Activated naive CD4-positive, alpha-beta T cell treated with anti-CD3 and anti-CD28 coated beads, Interleukin-2, amount 50 U/mL, for 24 hours (primary cell): ENCODE results near the gene GARIN1A.
"Not testable (repeated sequence)": the region's sequence is repeated elsewhere in the genome, so short reads cannot be mapped to it uniquely, and the experiment has no call there.

ENCODE experiments used
- H3K27ac Mint-ChIP-seq: one replicate; pipeline ENCODE4 v1.8.0; 2021; ENCODE audit warnings: mild to moderate bottlenecking, mixed read lengths
- H3K27me3 Mint-ChIP-seq: one replicate; pipeline ENCODE4 v1.8.0; 2021; ENCODE audit warnings: mixed read lengths
- H3K36me3 Mint-ChIP-seq: one replicate; pipeline ENCODE4 v1.8.0; 2021; ENCODE audit warnings: mixed read lengths
- H3K4me1 Mint-ChIP-seq: one replicate; pipeline ENCODE4 v1.8.0; 2021; ENCODE audit warnings: mixed read lengths
- H3K4me3 Mint-ChIP-seq: one replicate; pipeline ENCODE4 v1.8.0; 2021; ENCODE audit warnings: mild to moderate bottlenecking, mixed read lengths
- H3K9me3 Mint-ChIP-seq: one replicate; pipeline ENCODE4 v1.8.0; 2021; ENCODE audit warnings: mixed read lengths

The GARIN1A gene

DNA sequence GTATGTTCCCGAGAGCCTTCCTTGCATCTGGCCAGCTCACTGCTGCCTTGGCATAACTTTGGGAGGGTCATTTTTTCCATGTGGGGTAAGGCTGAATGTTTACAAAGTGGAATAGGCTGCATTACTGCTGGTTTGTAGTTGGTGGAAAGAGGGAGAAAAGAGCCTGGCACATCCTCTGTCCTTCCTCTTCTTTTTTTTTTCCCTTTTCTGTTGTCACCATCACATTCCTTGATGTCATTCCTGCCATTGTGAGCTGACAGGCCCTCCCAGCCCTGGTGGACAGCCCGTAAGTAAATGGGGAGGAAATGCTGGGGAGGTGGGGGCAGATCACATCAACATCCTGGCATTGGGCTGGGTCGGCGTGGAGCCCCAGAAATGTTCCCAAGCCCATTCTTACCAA is at the start of gene GARIN1A:
TSS of gene GARIN1A (plus strand) at position 301 of the 400 bp plus-strand sequence. CDS start 106 bp downstream, outside the sequence.
- Mint-ChIP-seq H3K4me1 (peaks cover 11% of the 10 kb centered on the region), H3K27me3 (peaks cover 2% of the 10 kb centered on the region), H3K4me3 (no peak within 1 kb of the TSS), H3K9me3 (no peaks in the 10 kb centered on the region), H3K27ac (no peak within 1 kb of the TSS), H3K36me3 (no peaks in the 10 kb centered on the region)

DNA sequence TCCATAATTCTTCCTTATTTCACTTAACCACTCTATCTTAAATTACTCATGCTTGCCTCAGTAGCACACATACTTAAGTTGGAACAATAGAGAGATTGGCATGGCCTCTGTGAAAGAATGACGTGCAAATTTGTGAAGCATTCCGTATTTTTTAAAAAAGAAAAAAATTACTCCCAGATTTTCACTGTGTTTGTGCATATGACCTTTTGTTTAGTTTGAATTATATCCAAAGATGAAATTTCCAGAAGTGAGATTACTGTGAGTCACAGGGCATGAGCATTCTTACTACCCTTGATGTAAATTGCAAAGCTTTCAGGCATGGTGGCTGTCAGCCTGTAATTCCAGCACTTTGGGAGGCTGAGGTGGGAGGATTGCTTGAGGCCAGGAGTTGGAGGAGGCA is 45.0 kb upstream of the GARIN1A start:
- H3K36me3 Mint-ChIP-seq, H3K27ac Mint-ChIP-seq, H3K4me1 Mint-ChIP-seq: not testable (repeated sequence)

DNA sequence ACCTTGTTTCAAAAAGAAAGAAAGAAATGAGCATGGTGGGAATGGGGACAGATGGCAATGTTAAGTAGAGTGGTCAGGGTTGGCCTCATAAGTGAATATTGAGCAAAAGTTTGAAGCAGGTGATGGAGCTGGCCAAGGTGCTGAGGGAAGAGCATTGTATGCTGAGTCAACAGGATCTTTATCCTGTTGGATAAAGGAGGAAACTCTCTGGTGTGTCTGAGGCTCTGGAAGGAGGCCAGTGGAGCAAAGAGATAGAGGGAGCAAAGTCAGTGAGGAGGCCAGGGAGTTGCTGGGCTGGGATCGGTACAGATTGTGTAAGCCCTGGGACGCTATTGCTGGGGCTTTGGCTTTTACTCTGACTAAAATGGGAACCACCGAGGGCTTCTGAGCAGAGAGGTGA is 38.2 kb upstream of the GARIN1A start:
- not testable (repeated sequence) for H3K4me3 Mint-ChIP-seq, H3K27me3 Mint-ChIP-seq, H3K4me1 Mint-ChIP-seq, H3K36me3 Mint-ChIP-seq, H3K9me3 Mint-ChIP-seq
- peak overlapping the region; percentile 53 for H3K27ac Mint-ChIP-seq

More for the DNA sequence above, 45.0 kb upstream of the GARIN1A start:
- not testable (repeated sequence) for H3K9me3 Mint-ChIP-seq, H3K4me3 Mint-ChIP-seq, H3K27me3 Mint-ChIP-seq

DNA sequence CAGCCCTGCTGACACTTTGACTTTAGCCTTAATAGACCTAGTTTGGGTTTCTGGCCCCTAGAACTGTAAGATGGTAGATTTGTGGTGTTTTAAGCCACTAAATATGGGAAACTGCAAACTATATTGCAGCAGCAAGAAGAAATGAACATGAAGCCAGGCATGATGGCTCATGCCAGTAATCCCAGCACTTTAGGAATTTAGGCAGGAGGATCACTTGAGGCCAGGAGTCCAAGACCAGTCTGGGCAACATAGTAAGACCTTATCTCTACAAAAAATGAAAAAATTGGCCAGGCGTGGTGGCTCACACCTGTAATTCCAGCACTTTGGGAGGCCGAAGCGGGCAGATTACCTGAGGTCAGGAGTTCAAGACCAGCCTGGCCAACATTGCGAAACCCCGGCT is 26.9 kb upstream of the GARIN1A start:
- not testable (repeated sequence) for H3K9me3 Mint-ChIP-seq

DNA sequence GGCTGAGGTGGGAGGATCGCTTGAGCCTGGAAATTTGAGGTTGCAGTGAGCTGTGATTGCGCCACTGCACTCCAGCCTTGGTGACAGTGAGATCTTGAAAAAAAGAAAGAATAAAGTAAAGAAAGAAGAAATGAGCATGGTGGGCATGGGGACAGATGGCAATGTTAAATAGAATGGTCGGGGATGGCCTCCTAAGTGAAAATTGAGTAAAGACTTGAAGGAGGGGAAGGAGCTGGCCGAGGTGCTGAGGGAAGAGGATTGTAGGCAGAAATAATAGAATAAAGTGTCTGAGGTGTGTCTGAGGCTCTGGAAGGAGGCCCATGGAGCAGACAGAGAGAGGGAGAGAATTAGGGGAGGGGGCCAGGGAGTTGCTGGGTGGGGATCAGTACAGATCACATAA is 26.2 kb upstream of the GARIN1A start:
- H3K9me3 Mint-ChIP-seq, H3K36me3 Mint-ChIP-seq, H3K27me3 Mint-ChIP-seq, H3K4me3 Mint-ChIP-seq, H3K27ac Mint-ChIP-seq, H3K4me1 Mint-ChIP-seq: not testable (repeated sequence)

More for the DNA sequence above, 26.9 kb upstream of the GARIN1A start:
- not testable (repeated sequence) for H3K36me3 Mint-ChIP-seq, H3K4me1 Mint-ChIP-seq, H3K4me3 Mint-ChIP-seq, H3K27me3 Mint-ChIP-seq, H3K27ac Mint-ChIP-seq

DNA sequence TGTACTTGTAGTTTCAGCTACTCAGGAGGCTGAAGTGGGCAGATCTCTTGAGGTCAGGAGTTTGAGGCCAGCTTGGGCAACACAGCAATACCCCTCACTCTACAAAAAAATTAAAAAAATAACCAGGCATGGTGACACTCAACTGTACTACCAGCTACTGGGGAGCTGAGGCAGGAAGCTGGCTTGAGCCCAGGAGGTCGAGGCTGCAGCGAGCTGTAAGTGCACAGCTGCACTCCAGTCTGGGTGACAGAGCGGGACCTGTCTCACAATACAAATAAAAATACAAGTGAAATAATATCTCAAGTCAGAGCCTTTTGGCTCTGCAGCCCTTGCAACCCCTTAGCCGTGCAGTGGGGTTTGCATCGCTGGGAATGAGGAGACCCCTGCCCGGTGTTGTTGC is 25.2 kb upstream of the GARIN1A start:
- not testable (repeated sequence) for H3K4me1 Mint-ChIP-seq, H3K36me3 Mint-ChIP-seq, H3K27me3 Mint-ChIP-seq, H3K9me3 Mint-ChIP-seq, H3K4me3 Mint-ChIP-seq, H3K27ac Mint-ChIP-seq

DNA sequence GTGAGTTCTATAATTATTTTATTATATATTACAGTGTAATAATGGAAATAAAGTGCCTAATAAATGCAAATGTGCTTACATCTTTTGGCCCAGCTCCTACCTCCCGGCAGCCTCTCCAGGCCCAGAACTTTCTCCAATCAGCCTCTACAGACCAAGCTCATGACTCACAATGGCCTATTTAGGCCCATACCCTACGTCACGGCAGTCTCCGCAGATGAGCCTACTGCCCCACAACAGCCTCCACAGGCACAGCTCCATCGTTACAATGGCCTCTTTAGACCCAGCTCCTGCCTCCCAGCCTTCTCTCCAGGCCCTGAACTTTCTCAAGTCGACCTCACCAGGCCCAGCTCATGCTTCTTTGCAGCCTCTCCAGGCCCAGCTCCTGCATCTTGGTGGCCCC is 21.0 kb upstream of the GARIN1A start:
- H3K27me3 Mint-ChIP-seq, H3K27ac Mint-ChIP-seq, H3K9me3 Mint-ChIP-seq, H3K4me1 Mint-ChIP-seq, H3K36me3 Mint-ChIP-seq, H3K4me3 Mint-ChIP-seq: not testable (repeated sequence)

DNA sequence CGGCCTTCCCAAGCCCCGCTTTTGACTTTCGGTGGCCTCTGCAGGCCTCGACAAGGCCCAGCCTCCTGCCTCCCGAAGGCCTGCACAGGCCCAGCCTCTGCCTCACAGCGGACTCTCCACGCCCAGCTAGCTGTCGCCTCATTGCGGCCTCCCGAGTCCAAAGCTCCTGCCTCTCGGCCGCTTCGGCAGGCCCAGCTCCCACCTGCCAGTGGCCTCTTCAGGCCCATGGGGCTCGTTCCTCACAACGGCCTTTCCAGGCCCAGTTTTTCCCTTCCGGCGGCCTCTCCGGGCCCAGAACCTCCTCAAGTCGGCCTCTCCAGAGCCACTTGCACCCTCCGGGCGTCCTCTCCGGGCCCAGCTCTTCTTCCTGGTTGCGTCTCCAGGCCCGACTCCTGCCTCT is 19.5 kb upstream of the GARIN1A start:
- H3K36me3 Mint-ChIP-seq, H3K27ac Mint-ChIP-seq, H3K4me1 Mint-ChIP-seq, H3K27me3 Mint-ChIP-seq, H3K4me3 Mint-ChIP-seq, H3K9me3 Mint-ChIP-seq: not testable (repeated sequence)

DNA sequence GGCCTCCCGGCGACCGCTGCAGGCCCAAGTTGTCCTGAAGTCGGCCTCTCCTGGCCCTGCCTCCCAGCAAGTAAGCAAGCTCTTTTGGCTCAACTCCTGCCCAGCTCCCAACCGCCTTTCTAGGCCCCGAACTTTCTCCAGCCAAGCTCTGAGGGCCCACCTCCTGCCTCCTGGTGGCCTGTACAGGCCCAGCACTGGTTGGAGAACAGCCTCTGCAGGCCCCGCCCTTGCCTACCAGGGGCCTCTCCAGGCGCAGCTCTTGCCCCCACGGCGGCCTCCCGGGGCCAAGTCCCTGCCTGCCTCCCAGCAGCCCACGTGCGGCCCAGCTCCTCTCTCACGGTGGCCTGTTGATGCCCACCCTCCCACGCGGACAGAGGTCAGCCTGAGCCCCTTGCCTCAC is 18.9 kb upstream of the GARIN1A start:
- not testable (repeated sequence) for H3K27me3 Mint-ChIP-seq, H3K4me3 Mint-ChIP-seq, H3K4me1 Mint-ChIP-seq, H3K27ac Mint-ChIP-seq, H3K9me3 Mint-ChIP-seq, H3K36me3 Mint-ChIP-seq

DNA sequence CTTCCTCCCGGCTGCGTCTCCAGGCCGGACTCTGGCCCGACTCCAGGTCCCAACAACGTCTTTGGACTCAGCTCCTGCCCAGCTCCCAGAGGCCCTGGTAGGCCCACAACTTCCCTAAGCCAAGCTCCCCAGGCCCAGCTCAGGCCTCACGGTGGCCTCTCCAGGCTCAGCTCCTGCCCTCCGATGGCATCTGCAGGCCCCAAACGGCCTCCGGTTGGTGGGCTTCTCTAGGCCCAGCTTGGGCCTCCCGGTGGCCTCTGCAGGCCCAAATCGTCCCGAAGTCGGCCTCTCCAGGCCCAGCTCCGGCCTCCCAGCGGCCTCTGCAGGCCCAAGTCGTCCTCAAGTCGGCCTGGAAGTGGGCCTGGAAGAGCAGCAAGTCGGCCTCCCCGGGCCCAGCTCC is 18.0 kb upstream of the GARIN1A start:
- H3K4me1 Mint-ChIP-seq, H3K4me3 Mint-ChIP-seq, H3K9me3 Mint-ChIP-seq, H3K36me3 Mint-ChIP-seq, H3K27ac Mint-ChIP-seq, H3K27me3 Mint-ChIP-seq: not testable (repeated sequence)

DNA sequence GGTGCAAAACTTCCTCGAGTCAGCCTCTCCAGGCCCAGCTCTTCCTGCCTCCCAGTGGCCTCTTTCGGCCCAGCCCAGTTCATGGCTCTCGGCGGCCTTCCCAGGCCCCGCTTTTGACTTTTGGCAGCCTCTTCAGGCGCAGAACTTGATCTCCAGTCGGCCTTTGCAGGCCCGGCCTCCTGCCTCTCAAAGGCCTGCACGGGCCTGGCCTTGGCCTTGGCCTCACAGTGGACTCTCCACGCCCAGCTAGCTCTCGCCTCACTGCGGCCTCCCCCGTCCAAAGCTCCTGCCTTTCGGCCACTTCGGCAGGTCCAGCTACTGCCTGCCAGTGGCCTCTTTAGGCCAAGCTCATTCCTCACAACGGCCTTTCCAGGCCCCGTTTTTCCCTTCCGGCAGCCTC is 17.6 kb upstream of the GARIN1A start:
- H3K9me3 Mint-ChIP-seq, H3K4me3 Mint-ChIP-seq, H3K36me3 Mint-ChIP-seq, H3K4me1 Mint-ChIP-seq, H3K27me3 Mint-ChIP-seq, H3K27ac Mint-ChIP-seq: not testable (repeated sequence)

DNA sequence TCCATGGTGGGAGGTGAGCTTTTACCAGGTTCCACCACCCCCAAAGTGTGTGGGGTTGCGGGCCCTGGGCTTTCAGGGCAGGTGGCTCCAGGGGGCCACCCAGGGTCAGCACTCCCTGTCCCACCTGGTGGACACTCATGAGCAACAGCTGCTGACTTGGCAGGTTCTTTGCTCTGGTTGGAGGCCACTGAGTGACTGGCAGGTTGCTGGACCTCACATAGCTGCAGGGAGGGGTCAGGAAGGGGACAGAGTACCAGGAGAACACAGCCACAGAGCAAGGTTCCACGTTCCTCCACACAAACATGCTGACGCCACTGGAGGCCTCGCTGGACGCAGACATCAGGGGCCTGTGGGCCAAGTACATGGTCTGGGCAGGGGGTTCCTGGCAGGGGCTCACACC is 13.7 kb upstream of the GARIN1A start:
- H3K4me3 Mint-ChIP-seq, H3K27me3 Mint-ChIP-seq, H3K4me1 Mint-ChIP-seq, H3K27ac Mint-ChIP-seq, H3K36me3 Mint-ChIP-seq, H3K9me3 Mint-ChIP-seq: not testable (repeated sequence)

DNA sequence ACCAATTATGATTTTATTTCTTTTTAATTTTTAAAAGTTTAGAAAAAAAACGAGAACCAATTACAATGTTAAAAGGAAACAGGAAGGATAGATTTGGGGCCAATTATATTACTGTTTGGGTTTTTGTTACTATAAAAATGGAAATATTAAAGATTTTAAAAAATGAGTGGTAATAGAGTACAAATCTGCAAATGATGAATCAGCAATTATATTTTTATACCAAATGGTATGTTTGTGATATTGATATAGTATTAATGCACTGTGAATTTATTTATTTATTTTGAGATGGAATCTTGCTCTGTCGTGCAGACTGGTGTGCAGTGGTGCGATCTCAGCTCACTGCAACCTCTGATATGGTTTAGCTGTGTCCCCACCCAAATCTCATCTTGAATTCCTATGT is 11.5 kb upstream of the GARIN1A start:
- no peak overlapping the region for H3K27ac Mint-ChIP-seq
- H3K36me3 Mint-ChIP-seq, result peaks cover 6% of the 10 kb centered on the region
- no peak overlapping the region for H3K4me3 Mint-ChIP-seq
- no peaks in the 10 kb centered on the region for H3K4me1 Mint-ChIP-seq
- H3K27me3 Mint-ChIP-seq, result no peaks in the 10 kb centered on the region
- peaks cover 7% of the 10 kb centered on the region for H3K9me3 Mint-ChIP-seq

DNA sequence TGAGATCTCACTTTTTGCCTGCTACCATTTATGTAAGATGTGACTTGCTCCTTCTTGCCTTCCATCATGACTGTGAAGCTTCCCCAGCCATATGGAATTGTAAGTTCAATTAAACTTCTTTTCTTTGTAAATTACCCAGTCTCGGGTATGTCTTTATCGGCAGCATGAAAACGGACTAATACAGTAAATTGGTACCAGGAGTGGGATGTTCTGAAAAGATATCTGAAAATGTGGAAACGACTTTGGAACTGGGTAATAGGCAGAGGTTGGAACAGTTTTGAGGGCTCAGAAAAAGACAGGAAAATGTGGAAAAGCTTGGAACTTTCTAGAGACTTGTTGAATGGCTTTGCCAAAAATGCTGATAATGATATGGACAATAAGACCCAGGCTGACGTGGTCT is 10.6 kb upstream of the GARIN1A start:
- Mint-ChIP-seq H3K4me1 (no peaks in the 10 kb centered on the region), H3K9me3 (peaks cover 7% of the 10 kb centered on the region), H3K36me3 (peaks cover 6% of the 10 kb centered on the region), H3K27ac (no peak overlapping the region), H3K27me3 (no peaks in the 10 kb centered on the region), H3K4me3 (no peak overlapping the region)

DNA sequence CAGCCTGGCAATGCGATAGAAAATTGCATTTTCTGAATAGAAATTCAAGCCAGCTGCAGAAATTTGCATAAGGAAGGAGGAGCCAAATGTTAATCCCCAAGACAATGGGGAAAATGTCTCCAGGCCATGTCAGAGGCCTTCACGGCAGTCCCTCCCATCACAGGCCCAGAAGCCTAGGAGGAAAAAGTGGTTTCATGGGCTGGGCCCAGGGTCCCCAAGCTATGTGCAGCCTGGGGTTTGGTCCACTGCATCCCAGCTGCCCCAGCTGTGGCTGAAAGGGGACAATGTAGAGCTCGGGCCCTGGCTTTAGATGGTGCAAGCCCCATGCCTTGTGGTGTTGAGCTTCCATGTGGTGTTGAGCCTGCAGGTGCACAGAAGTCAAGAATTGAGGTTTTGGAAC is 10.0 kb upstream of the GARIN1A start:
- H3K4me3 Mint-ChIP-seq, result no peak overlapping the region
- H3K27me3 Mint-ChIP-seq, result no peaks in the 10 kb centered on the region
- H3K4me1 Mint-ChIP-seq, result no peaks in the 10 kb centered on the region

DNA sequence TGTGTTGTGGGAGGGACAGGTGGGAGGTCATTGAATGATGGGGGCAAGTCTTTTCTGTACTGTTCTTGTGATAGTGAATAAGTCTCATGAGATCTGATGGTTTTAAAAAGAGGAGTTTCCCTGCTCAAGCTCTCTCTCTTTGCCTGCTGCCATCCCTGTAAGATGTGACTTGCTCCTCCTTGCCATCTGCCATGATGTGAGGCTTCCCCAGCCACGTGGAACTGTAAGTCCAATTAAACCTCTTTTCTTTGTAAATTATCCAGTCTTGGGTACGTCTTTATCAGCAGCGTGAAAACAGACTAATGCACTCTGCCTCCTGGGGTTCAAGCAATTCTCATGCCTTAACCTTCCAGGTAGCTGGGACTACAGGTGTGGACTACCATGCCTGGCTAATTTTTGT is 8.9 kb upstream of the GARIN1A start:
- H3K4me3 Mint-ChIP-seq, H3K27me3 Mint-ChIP-seq, H3K36me3 Mint-ChIP-seq, H3K27ac Mint-ChIP-seq, H3K9me3 Mint-ChIP-seq, H3K4me1 Mint-ChIP-seq: not testable (repeated sequence)

More for the DNA sequence above, 10.0 kb upstream of the GARIN1A start:
- no peak overlapping the region for H3K27ac Mint-ChIP-seq
- peaks cover 7% of the 10 kb centered on the region for H3K9me3 Mint-ChIP-seq
- peaks cover 6% of the 10 kb centered on the region for H3K36me3 Mint-ChIP-seq

DNA sequence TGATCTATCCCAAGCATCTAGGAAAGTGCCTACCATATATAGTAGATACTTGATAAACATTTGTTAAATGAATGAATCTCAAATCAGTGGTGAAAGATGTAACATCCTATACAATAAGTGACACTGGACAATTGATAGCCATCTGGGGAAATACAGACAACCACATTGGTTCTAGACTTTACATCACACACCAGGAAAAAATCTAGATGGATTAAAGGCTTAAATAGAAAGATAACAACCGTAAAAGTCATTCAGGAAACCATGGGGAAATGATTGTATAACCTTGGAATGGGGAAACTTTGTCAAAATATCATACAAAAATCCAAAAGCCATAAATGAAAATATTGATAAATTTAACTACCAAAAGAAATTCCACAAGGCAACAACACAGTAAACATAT is 7.0 kb upstream of the GARIN1A start:
- Mint-ChIP-seq H3K9me3 (peaks cover 7% of the 10 kb centered on the region), H3K4me1 (no peaks in the 10 kb centered on the region), H3K27me3 (no peaks in the 10 kb centered on the region), H3K27ac (no peak overlapping the region), H3K36me3 (peaks cover 6% of the 10 kb centered on the region), H3K4me3 (no peak overlapping the region)

DNA sequence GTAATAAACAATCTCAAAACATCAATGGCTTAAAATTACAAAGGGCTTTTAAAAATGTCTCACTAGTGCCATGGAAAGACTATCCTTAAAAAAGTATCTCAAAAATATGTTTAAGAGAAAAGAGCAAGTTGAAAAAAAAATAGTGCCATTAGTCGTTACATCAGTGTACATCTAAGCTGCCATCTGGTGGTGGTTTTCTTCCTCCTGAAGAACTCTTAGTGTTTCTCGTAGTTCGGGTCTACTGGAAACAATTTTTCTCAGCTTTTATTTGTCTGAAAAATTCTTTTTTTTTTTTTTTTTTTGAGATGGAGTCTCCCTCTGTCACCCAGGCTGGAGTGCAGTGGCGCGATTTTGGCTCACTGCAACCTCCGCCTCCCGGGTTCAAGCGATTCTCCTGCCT is 5.9 kb upstream of the GARIN1A start:
- Mint-ChIP-seq H3K4me1 (no peaks in the 10 kb centered on the region), H3K4me3 (no peak overlapping the region), H3K27ac (no peak overlapping the region), H3K27me3 (no peaks in the 10 kb centered on the region), H3K36me3 (peaks cover 6% of the 10 kb centered on the region), H3K9me3 (peaks cover 7% of the 10 kb centered on the region)
